Measurements from ENCODE around the gene EIF4G2.

DNA sequence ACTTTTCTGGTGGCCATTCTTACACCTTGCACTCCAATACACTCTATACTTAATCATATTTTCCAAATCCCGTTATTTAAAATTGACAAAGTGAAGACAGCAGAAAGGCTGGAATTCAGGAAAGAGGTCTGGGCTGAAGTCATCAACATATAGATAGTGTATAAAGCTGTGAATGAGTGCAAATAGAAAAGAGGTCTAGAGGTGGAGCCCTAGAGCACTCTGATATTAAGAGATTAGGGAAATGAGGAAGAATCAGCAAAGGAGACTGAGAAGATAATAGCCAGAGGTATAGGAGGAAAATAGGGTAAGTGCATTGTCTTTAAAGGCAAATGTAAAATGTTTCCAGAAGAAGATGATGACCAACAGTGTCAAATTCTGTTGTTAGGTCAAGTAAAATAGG is 49.8 kb downstream of the EIF4G2 start:
- TF ChIP-seq CREB1 (CRISPR knock-in tag; IDR thresholded peaks at IDR 0.05; ENCODE audit: low read depth) (no peak), EZH2 (IDR thresholded peaks at IDR 0.05; ENCODE audit: low read depth, unreplicated experiment) (no peak), POLR2AphosphoS5 (IDR thresholded peaks at IDR 0.05; ENCODE audit: low read depth) (no peak), JUNB (IDR thresholded peaks at IDR 0.05; ENCODE audit: unreplicated experiment) (no peak)
- TF ChIP-seq, protein P1, sequence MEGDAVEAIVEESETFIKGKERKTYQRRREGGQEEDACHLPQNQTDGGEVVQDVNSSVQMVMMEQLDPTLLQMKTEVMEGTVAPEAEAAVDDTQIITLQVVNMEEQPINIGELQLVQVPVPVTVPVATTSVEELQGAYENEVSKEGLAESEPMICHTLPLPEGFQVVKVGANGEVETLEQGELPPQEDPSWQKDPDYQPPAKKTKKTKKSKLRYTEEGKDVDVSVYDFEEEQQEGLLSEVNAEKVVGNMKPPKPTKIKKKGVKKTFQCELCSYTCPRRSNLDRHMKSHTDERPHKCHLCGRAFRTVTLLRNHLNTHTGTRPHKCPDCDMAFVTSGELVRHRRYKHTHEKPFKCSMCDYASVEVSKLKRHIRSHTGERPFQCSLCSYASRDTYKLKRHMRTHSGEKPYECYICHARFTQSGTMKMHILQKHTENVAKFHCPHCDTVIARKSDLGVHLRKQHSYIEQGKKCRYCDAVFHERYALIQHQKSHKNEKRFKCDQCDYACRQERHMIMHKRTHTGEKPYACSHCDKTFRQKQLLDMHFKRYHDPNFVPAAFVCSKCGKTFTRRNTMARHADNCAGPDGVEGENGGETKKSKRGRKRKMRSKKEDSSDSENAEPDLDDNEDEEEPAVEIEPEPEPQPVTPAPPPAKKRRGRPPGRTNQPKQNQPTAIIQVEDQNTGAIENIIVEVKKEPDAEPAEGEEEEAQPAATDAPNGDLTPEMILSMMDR (conservative IDR thresholded peaks at IDR 0.05; ENCODE audit: low read depth in 2 of 2) = peak in 1 of 2 experiments; percentile 37; a peak in 2 of 4 replicates

All from GM23338 (cell line).